Breast epithelium (tissue), 4 donors: ENCODE data around the gene SYTL3. TPM values are rescaled to one million over a fixed set of nuclear protein-coding genes. Genes with fewer than 3 reads are reported as not detected.

ENCODE experiments used
- DNase-seq, 2 donors: peaks; one replicate each; pipeline ENCODE4 v3.0.0-alpha.2; 2019; ENCODE audit warnings: low spot score in 2 of 2
- H3K27ac ChIP-seq, 2 donors: fragments of 200-600 bp; sonication (generic) in 1 of 2; one replicate each; pipeline ENCODE4 v1.5.1; 2016 to 2019; ENCODE audit warnings: mild to moderate bottlenecking in 1 of 2
- H3K27me3 ChIP-seq, 2 donors: fragments of 200-600 bp; sonication (generic) in 1 of 2; one replicate each; pipeline versions ENCODE4 v1.5.1 to v1.6.0; 2017 to 2019; ENCODE audit warnings: control low read depth in 1 of 2, mild to moderate bottlenecking in 1 of 2
- H3K36me3 ChIP-seq: fragments of 200-600 bp; one replicate; pipeline ENCODE4 v1.5.1; 2019
- H3K4me1 ChIP-seq, 2 donors: fragments of 200-600 bp; sonication (generic); one replicate each; pipeline ENCODE4 v1.5.1; 2016 to 2019; ENCODE audit warnings: control low read depth in 1 of 2
- H3K4me3 ChIP-seq, 3 donors: fragments of 200-600 bp; sonication (generic); 1 replicate in 2 of 3; 2 replicates in 1 of 3; pipeline ENCODE4 v1.5.1; 2016 to 2019; ENCODE audit warnings: mild to moderate bottlenecking in 3 of 3, moderate library complexity in 2 of 3
- H3K9me3 ChIP-seq, 2 donors: fragments of 200-600 bp; sonication (generic) in 1 of 2; one replicate each; pipeline ENCODE4 v1.5.1; 2016 to 2019; ENCODE audit warnings: control low read depth in 1 of 2
- POLR2A ChIP-seq: fragments of 450-650 bp; IDR thresholded peaks from one replicate; pipeline ENCODE4 v1.6.1; 2016; ENCODE audit warnings: antibody characterized with exemption, mild to moderate bottlenecking, moderate library complexity
- POLR2AphosphoS5 ChIP-seq, 3 donors: sonication (generic); formaldehyde crosslinking; IDR thresholded peaks; one replicate each; pipeline ENCODE4 v1.6.1; 2017; ENCODE audit warnings: antibody characterized with exemption in 3 of 3
- intact Hi-C: fragments of 100-400 bp; cut with DNase I; formaldehyde crosslinking; loops from one replicate; pipeline ENCODE4 v1.15.1; 2023; ENCODE audit warnings: low total_unique reads
- total RNA-seq, 3 donors: library from RNA; depleted of rRNA; stranded (reverse); fragments of >200 nt; gene quantifications; one replicate each; pipeline ENCODE4 v1.1.0, GENCODE V29; 2016
- TF ChIP-seq, protein P1 (sequence below), 3 donors: fragments of 450-650 bp; IDR thresholded peaks; one replicate each; pipeline ENCODE4 v1.5.1; 2016 to 2017; ENCODE audit warnings: antibody characterized with exemption in 3 of 3, mild to moderate bottlenecking in 3 of 3, moderate library complexity in 3 of 3

Gene SYTL3
- total RNA-seq, 3 donors from 2014 or later, result 5.2 to 8.0 (median 7.5) TPM

DNA sequence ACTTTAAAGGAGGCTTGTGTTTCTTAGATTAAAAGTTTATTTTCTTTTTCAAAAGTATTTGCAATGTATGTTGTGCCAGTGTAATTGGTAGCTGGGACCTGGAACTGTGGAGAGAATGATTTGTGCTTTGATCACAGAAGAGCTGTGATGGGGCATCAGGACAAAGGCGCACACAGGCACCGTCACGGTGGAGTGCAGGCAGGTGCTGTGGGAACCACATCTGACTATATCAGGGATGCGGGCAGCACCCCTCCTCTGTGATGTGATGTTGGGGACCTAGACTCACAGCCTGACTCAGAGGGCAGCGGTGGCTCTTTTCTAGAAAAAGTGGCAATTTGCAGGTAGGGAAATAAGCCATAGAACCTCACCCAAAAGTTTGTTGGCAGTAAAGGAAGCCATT lies 34.5 kb downstream of the SYTL3 start:
- peak overlapping the region in 1 of 2 donors; percentile 4 for H3K27ac ChIP-seq
- TF ChIP-seq, protein P1, sequence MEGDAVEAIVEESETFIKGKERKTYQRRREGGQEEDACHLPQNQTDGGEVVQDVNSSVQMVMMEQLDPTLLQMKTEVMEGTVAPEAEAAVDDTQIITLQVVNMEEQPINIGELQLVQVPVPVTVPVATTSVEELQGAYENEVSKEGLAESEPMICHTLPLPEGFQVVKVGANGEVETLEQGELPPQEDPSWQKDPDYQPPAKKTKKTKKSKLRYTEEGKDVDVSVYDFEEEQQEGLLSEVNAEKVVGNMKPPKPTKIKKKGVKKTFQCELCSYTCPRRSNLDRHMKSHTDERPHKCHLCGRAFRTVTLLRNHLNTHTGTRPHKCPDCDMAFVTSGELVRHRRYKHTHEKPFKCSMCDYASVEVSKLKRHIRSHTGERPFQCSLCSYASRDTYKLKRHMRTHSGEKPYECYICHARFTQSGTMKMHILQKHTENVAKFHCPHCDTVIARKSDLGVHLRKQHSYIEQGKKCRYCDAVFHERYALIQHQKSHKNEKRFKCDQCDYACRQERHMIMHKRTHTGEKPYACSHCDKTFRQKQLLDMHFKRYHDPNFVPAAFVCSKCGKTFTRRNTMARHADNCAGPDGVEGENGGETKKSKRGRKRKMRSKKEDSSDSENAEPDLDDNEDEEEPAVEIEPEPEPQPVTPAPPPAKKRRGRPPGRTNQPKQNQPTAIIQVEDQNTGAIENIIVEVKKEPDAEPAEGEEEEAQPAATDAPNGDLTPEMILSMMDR (IDR thresholded peaks at IDR 0.05), result no peak
- TF ChIP-seq POLR2AphosphoS5 (IDR thresholded peaks at IDR 0.05) (no peak), POLR2A (no peak)
- no peaks in the 10 kb centered on the region for H3K27me3 ChIP-seq
- DNase-seq, result no peak
- H3K36me3 ChIP-seq, result no peaks in the 10 kb centered on the region
- H3K4me3 ChIP-seq, result no peak overlapping the region
- no peaks in the 10 kb centered on the region for H3K4me1 ChIP-seq
- no peaks in the 10 kb centered on the region for H3K9me3 ChIP-seq
- intact Hi-C loops, result no loop called here

GRCh38 chr6:158684745-158685324 lies 35.0 kb downstream of the SYTL3 start:
- Histone ChIP-seq H3K36me3 (no peaks in the 10 kb centered on the region), H3K4me3 (no peak overlapping the region), H3K27me3 (no peaks in the 10 kb centered on the region), H3K9me3 (no peaks in the 10 kb centered on the region), H3K27ac (peak overlapping the region; percentile 46 to 72), H3K4me1 (no peaks in the 10 kb centered on the region)
- no peak for DNase-seq
- TF ChIP-seq, protein P1 (IDR thresholded peaks at IDR 0.05), result no peak
- TF ChIP-seq POLR2A (no peak), POLR2AphosphoS5 (IDR thresholded peaks at IDR 0.05) (no peak)
- intact Hi-C loops, result no loop called here

DNA sequence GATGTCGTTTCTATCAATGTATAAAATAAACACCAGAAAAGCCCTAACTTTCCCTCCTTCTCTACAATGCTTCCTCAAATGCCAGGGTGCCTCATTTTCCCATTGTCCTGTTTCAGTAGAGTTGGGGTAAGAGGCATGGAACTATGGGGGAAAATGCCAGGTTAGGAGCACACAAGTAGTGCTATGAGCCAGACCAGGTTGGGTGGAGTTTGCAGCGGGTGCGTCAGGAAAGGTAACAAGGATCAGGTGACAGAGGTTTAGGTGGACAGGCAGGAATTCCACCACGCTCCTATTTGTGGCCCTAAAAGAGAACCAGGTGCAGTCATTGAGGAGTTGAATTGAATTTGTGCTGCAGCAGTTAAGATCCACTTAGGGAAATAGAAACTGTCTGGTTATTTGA lies 36.5 kb downstream of the SYTL3 start:
- no peaks in the 10 kb centered on the region for H3K27me3 ChIP-seq
- no peaks in the 10 kb centered on the region for H3K9me3 ChIP-seq
- intact Hi-C loops, result no loop called here
- no peak for DNase-seq
- no peak for TF ChIP-seq POLR2AphosphoS5 (IDR thresholded peaks at IDR 0.05)
- TF ChIP-seq, protein P1 (IDR thresholded peaks at IDR 0.05), result no peak
- no peak for TF ChIP-seq POLR2A
- no peak overlapping the region for H3K4me3 ChIP-seq
- H3K36me3 ChIP-seq, result no peaks in the 10 kb centered on the region
- peak overlapping the region in 1 of 2 donors; percentile 54 for H3K27ac ChIP-seq
- H3K4me1 ChIP-seq, result no peaks in the 10 kb centered on the region

DNA sequence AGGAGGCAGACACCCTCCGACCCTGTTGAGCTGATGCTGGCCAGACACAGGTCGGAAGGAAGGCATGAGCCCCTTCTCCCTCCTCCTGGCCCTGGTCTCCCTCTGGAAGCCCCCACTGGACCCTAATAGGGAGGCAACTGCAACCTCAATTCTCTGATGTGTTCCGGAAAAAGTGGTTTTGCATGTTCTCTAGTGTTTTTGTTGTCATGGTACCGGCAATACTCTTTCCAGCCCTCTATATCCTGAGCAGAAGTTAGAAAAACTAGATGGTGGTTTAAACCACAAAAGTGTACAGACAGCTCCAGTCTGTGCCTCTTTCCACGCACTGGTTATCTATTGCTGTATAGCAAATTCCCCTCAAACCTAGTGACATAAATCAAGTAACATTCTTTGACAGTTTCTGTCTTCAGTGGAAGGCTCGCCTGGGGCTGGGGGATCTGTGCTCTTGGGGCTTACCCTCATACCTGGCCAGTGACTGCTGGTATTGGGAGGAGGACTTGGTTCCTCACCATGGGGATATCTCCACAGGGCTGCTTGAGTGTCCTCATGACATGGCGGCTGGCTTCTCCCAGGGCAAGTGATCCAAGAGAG lies 37.0 kb downstream of the SYTL3 start:
- Histone ChIP-seq H3K4me3 (no peak overlapping the region), H3K9me3 (no peaks in the 10 kb centered on the region), H3K36me3 (no peaks in the 10 kb centered on the region), H3K4me1 (no peaks in the 10 kb centered on the region), H3K27me3 (no peaks in the 10 kb centered on the region), H3K27ac (peak overlapping the region in 1 of 2 donors; percentile 54)
- intact Hi-C loops, result no loop called here
- TF ChIP-seq, protein P1 (IDR thresholded peaks at IDR 0.05), result no peak
- TF ChIP-seq POLR2A (no peak), POLR2AphosphoS5 (IDR thresholded peaks at IDR 0.05) (no peak)
- DNase-seq, result no peak

GRCh38 chr6:158687506-158687905 lies 37.7 kb downstream of the SYTL3 start:
- Histone ChIP-seq H3K27me3 (no peaks in the 10 kb centered on the region), H3K4me3 (no peak overlapping the region), H3K36me3 (no peaks in the 10 kb centered on the region), H3K27ac (no peak overlapping the region), H3K9me3 (no peaks in the 10 kb centered on the region), H3K4me1 (no peaks in the 10 kb centered on the region)
- intact Hi-C loops, result no loop called here
- TF ChIP-seq POLR2A (no peak), POLR2AphosphoS5 (IDR thresholded peaks at IDR 0.05) (no peak)
- TF ChIP-seq, protein P1 (IDR thresholded peaks at IDR 0.05), result no peak
- DNase-seq, result no peak
